ENCODE results near the gene ADGB. TPM values are rescaled to one million over a fixed set of nuclear protein-coding genes. Genes with fewer than 3 reads are reported as not detected.

Gene ADGB
- total and polyA plus RNA-seq, 7 experiments from 2014 or later: not detected

DNA sequence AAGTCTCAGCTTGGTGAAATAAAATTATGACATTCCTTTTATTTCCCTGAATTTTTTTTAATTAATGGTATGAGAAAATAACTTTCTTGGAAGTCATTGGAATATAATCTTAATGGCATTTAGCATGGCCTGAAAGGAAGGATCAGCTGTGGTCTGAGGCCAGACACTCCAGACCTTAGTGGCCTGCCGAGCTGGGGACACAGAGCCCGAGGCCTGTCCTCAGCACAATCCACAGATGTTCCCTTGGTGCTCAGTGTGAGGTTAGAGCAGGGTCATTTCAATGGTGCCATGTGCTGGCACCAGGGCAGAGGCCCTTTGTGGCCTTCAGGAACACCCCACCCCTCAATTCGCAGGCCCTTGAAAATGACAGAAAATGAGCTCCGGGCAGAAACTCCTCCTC is 120.6 kb downstream of the ADGB start:
- ChIA-PET POLR2A (no interaction called here), CTCF (no interaction called here)
- DNase-seq: no peak
- Mint-ChIP-seq H3K9me3 (peaks cover 0 to 2% (median 0%) of the 10 kb centered on the region in 11 donors), H3K4me3 (no peak overlapping the region), H3K27me3 (no peaks in the 10 kb centered on the region), H3K27ac (no peak overlapping the region), H3K36me3 (no peaks in the 10 kb centered on the region), H3K4me1 (no peaks in the 10 kb centered on the region)
- H3K4me1 ChIP-seq (ENCODE audit: control insufficient read depth in 2 of 2, insufficient read depth in 2 of 2, low read length in 2 of 2): no peaks in the 10 kb centered on the region
- no peak overlapping the region for H3K4me3 ChIP-seq (ENCODE audit: low read length)
- no peak overlapping the region for H3K27ac ChIP-seq (ENCODE audit: low read depth, low read length)
- no peaks in the 10 kb centered on the region for H3K9me3 ChIP-seq (ENCODE audit: control insufficient read depth in 2 of 3, low read length in 3 of 3)
- H3K36me3 ChIP-seq (ENCODE audit: control insufficient read depth in 2 of 3, insufficient read depth in 3 of 3, low read length in 3 of 3): no peaks in the 10 kb centered on the region
- no peak for ATAC-seq
- intact Hi-C loops (cut with micrococcal nuclease): no loop called here
- no peaks in the 10 kb centered on the region for H3K27me3 ChIP-seq (ENCODE audit: control insufficient read depth in 2 of 2, insufficient read depth in 2 of 2, low read length in 2 of 2)

DNA sequence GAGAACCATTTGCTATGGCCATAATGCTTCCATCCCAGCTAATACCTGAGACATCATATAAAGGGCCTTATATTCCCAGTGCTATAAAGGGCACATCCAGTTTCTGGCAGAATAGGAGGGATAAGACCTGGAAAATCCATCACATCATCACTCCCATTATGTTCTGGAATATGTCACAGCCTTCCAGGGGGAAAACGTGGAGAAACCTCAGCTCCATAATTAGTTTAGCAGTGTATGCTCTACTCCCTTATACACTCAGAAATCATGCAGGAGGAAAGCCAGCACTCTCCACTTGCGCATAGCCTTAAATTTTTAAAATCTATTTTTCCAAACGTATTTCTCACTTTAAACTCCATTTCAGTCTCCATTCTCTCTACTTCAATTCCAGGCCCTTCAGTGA is 140.9 kb downstream of the ADGB start:
- ChIA-PET POLR2A (no interaction called here), CTCF (no interaction called here)
- no peak for ATAC-seq
- Mint-ChIP-seq H3K27ac (no peak overlapping the region), H3K9me3 (no peaks in the 10 kb centered on the region), H3K4me3 (no peak overlapping the region), H3K27me3 (peaks cover 0 to 8% (median 0%) of the 10 kb centered on the region in 5 donors), H3K36me3 (no peaks in the 10 kb centered on the region), H3K4me1 (no peaks in the 10 kb centered on the region)
- no peak for DNase-seq
- Histone ChIP-seq H3K36me3 (ENCODE audit: control insufficient read depth in 2 of 3, insufficient read depth in 3 of 3, low read length in 3 of 3) (no peaks in the 10 kb centered on the region), H3K4me3 (ENCODE audit: low read length) (no peak overlapping the region), H3K27me3 (ENCODE audit: control insufficient read depth in 2 of 2, insufficient read depth in 2 of 2, low read length in 2 of 2) (no peaks in the 10 kb centered on the region), H3K4me1 (ENCODE audit: control insufficient read depth in 2 of 2, insufficient read depth in 2 of 2, low read length in 2 of 2) (no peaks in the 10 kb centered on the region), H3K9me3 (ENCODE audit: control insufficient read depth in 2 of 3, low read length in 3 of 3) (no peaks in the 10 kb centered on the region), H3K27ac (ENCODE audit: low read depth, low read length) (no peak overlapping the region)
- intact Hi-C loops (cut with micrococcal nuclease): no loop called here

DNA sequence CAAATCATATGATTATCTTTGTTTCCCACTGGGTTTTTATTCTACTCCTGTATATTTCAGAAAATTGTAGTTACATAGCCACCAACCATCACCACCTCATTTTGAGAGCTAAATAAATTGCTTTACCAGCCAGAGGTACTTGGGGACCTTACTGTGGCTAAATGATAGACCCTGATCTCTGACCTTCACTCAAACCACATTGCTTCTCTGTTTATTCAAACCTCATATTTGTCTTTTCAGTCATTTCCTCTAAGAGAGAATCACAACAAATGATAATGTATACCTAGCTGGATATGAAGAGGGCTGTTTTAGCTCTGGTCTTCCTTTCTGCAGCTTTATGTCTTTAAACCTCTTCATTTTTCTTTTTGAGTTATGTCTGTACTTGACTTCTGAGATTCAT is 142.8 kb downstream of the ADGB start:
- no peak overlapping the region for H3K27ac Mint-ChIP-seq
- intact Hi-C loops (cut with micrococcal nuclease): no loop called here
- H3K27me3 Mint-ChIP-seq: peaks cover 0 to 4% (median 0%) of the 10 kb centered on the region in 5 donors
- CTCF ChIA-PET: interaction anchor here (0.6 kb wide), 1 partner anchor 641 kb away, joined by 3 read pairs; no protein-coding TSS in a partner anchor
- Histone ChIP-seq H3K27me3 (ENCODE audit: control insufficient read depth in 2 of 2, insufficient read depth in 2 of 2, low read length in 2 of 2) (no peaks in the 10 kb centered on the region), H3K9me3 (ENCODE audit: control insufficient read depth in 2 of 3, low read length in 3 of 3) (no peaks in the 10 kb centered on the region), H3K4me3 (ENCODE audit: low read length) (no peak overlapping the region), H3K36me3 (ENCODE audit: control insufficient read depth in 2 of 3, insufficient read depth in 3 of 3, low read length in 3 of 3) (no peaks in the 10 kb centered on the region), H3K27ac (ENCODE audit: low read depth, low read length) (no peak overlapping the region), H3K4me1 (ENCODE audit: control insufficient read depth in 2 of 2, insufficient read depth in 2 of 2, low read length in 2 of 2) (no peaks in the 10 kb centered on the region)
- H3K36me3 Mint-ChIP-seq: no peaks in the 10 kb centered on the region
- no peak for ATAC-seq
- POLR2A ChIA-PET: no interaction called here
- H3K4me1 Mint-ChIP-seq: no peaks in the 10 kb centered on the region
- H3K9me3 Mint-ChIP-seq: no peaks in the 10 kb centered on the region
- DNase-seq: no peak
- H3K4me3 Mint-ChIP-seq: no peak overlapping the region

DNA sequence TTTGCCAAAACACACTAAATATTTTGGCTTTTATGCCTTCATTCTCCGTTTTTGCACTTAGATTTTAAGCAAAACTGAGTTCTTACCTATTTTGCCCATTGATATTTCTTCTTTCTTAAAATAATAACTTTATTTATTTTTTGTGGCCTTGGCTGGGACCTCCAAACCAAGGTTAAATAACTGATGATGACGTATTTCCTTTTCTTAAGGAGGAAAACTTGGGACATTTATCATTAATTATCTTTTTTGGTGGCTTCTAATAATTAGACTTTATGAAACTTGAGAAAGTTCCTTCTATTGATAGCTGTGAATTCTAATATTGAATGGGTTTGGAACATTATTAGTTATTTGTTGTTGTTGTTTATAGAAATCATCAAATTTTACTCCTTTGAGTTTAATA is 154.5 kb downstream of the ADGB start:
- ATAC-seq (no peak), DNase-seq (no peak)
- Histone ChIP-seq H3K4me3 (ENCODE audit: low read length) (no peak overlapping the region), H3K9me3 (ENCODE audit: control insufficient read depth in 2 of 3, low read length in 3 of 3) (no peaks in the 10 kb centered on the region), H3K36me3 (ENCODE audit: control insufficient read depth in 2 of 3, insufficient read depth in 3 of 3, low read length in 3 of 3) (no peaks in the 10 kb centered on the region), H3K4me1 (ENCODE audit: control insufficient read depth in 2 of 2, insufficient read depth in 2 of 2, low read length in 2 of 2) (no peaks in the 10 kb centered on the region), H3K27ac (ENCODE audit: low read depth, low read length) (no peak overlapping the region), H3K27me3 (ENCODE audit: control insufficient read depth in 2 of 2, insufficient read depth in 2 of 2, low read length in 2 of 2) (no peaks in the 10 kb centered on the region)
- H3K27me3 Mint-ChIP-seq: peaks cover 0 to 12% (median 4%) of the 10 kb centered on the region in 5 donors
- H3K27ac Mint-ChIP-seq: no peak overlapping the region
- H3K36me3 Mint-ChIP-seq: peaks cover 0 to 7% (median 0%) of the 10 kb centered on the region in 5 donors
- CTCF ChIA-PET: no interaction called here
- H3K4me1 Mint-ChIP-seq: no peaks in the 10 kb centered on the region
- POLR2A ChIA-PET: no interaction called here
- H3K9me3 Mint-ChIP-seq: peaks cover 0 to 11% (median 3%) of the 10 kb centered on the region in 11 donors
- H3K4me3 Mint-ChIP-seq: no peak overlapping the region
- intact Hi-C loops (cut with micrococcal nuclease): no loop called here

DNA sequence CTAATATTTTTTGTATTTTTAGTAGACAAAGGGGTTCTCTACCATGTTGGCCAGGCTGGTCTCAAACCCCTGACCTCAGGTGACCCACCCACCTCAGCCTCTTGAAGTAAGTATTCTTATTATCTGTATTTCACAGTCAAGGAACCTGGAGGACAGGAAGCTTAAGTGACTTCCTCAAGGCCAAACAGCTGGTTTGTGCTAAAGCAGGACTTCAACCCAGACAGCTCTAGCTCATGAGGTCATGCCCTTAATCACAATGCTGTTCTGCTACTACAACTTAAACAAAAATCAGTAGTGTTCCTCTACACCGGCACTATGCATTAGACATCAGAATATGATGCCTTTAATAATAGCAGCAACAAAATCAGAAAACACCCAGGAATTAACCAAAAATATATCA is 168.9 kb downstream of the ADGB start:
- no peaks in the 10 kb centered on the region for H3K9me3 ChIP-seq (ENCODE audit: control insufficient read depth in 2 of 3, low read length in 3 of 3)
- no peak for ATAC-seq
- peaks cover 17 to 34% (median 28%) of the 10 kb centered on the region in 7 donors for H3K4me1 Mint-ChIP-seq
- no peaks in the 10 kb centered on the region for H3K9me3 Mint-ChIP-seq
- no peak overlapping the region for H3K27ac ChIP-seq (ENCODE audit: low read depth, low read length)
- peaks cover 0 to 21% (median under 1%) of the 10 kb centered on the region in 5 donors for H3K27me3 Mint-ChIP-seq
- ChIA-PET CTCF (no interaction called here), POLR2A (no interaction called here)
- H3K36me3 ChIP-seq (ENCODE audit: control insufficient read depth in 2 of 3, insufficient read depth in 3 of 3, low read length in 3 of 3): no peaks in the 10 kb centered on the region
- H3K4me3 Mint-ChIP-seq: no peak overlapping the region
- H3K36me3 Mint-ChIP-seq: no peaks in the 10 kb centered on the region
- H3K27me3 ChIP-seq (ENCODE audit: control insufficient read depth in 2 of 2, insufficient read depth in 2 of 2, low read length in 2 of 2): no peaks in the 10 kb centered on the region
- DNase-seq: no peak
- H3K4me1 ChIP-seq (ENCODE audit: control insufficient read depth in 2 of 2, insufficient read depth in 2 of 2, low read length in 2 of 2): peaks cover 6 to 19% of the 10 kb centered on the region in 2 donors
- no peak overlapping the region for H3K4me3 ChIP-seq (ENCODE audit: low read length)
- intact Hi-C loops (cut with micrococcal nuclease): no loop called here
- no peak overlapping the region for H3K27ac Mint-ChIP-seq

DNA sequence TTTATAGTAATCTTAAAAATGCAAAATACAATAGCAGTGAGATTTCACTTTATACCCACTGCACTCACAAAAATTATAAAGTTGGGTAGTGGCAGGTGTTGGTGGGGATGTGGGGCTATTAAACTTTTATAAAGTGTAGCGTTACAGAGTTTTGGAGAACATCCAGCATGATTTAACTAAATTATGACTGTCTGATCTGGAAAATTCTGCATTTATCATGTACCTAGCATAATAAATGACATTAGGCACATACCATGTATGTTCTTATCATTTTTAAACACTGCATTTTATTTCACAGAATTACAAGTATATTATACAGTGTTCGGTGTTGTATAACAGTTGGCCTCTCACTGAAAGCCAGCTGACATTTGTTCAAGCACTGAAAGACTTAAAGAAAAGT is 169.9 kb downstream of the ADGB start:
- POLR2A ChIA-PET: no interaction called here
- no peak overlapping the region for H3K4me3 ChIP-seq (ENCODE audit: low read length)
- peaks cover 6 to 19% of the 10 kb centered on the region in 2 donors for H3K4me1 ChIP-seq (ENCODE audit: control insufficient read depth in 2 of 2, insufficient read depth in 2 of 2, low read length in 2 of 2)
- no peak overlapping the region for H3K27ac ChIP-seq (ENCODE audit: low read depth, low read length)
- H3K9me3 ChIP-seq (ENCODE audit: control insufficient read depth in 2 of 3, low read length in 3 of 3): no peaks in the 10 kb centered on the region
- H3K36me3 ChIP-seq (ENCODE audit: control insufficient read depth in 2 of 3, insufficient read depth in 3 of 3, low read length in 3 of 3): no peaks in the 10 kb centered on the region
- H3K4me1 Mint-ChIP-seq: peaks cover 19 to 37% (median 30%) of the 10 kb centered on the region in 7 donors
- peaks cover 0 to 16% (median 0%) of the 10 kb centered on the region in 5 donors for H3K27me3 Mint-ChIP-seq
- H3K27me3 ChIP-seq (ENCODE audit: control insufficient read depth in 2 of 2, insufficient read depth in 2 of 2, low read length in 2 of 2): no peaks in the 10 kb centered on the region
- intact Hi-C loops (cut with micrococcal nuclease): no loop called here
- no peak for ATAC-seq
- H3K27ac Mint-ChIP-seq: no peak overlapping the region
- H3K4me3 Mint-ChIP-seq: no peak overlapping the region
- H3K36me3 Mint-ChIP-seq: no peaks in the 10 kb centered on the region
- no peak for DNase-seq
- CTCF ChIA-PET: no interaction called here
- no peaks in the 10 kb centered on the region for H3K9me3 Mint-ChIP-seq

DNA sequence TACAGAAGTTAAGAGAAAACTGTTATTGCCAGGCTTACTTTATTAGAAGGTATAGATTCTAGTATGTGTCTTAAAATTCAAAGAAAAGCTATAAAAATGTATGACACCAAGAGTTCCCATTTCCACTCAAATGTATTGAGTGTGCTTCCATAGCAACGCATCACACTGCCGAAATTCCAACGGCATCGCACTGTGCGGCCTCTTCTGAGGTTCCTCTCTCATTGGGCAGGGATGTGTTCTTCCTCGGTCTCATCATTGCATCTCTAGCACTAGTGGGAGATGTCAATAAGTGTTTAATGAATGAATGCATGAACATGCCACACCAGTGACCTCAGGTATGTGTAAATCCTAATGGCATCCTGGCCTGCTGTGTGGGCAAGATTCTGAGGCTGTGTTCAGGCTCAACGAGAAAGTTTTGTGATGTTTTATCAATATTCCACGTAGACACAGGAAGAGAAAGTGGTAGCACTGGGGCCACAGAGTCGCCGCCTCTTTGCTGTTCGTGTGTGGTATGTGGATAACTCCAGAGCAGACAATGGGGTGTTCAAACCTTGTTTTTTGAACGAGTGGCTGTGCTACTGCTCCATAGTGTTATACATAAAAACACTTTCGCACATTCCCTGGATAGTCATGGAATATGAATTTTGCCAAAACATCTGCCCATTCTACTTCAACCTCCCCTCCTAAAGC is 171.6 kb downstream of the ADGB start:
- Histone ChIP-seq H3K4me3 (ENCODE audit: low read length) (peak overlapping the region; percentile 60), H3K27me3 (ENCODE audit: control insufficient read depth in 2 of 2, insufficient read depth in 2 of 2, low read length in 2 of 2) (no peaks in the 10 kb centered on the region), H3K27ac (ENCODE audit: low read depth, low read length) (no peak overlapping the region), H3K36me3 (ENCODE audit: control insufficient read depth in 2 of 3, insufficient read depth in 3 of 3, low read length in 3 of 3) (no peaks in the 10 kb centered on the region), H3K9me3 (ENCODE audit: control insufficient read depth in 2 of 3, low read length in 3 of 3) (no peaks in the 10 kb centered on the region), H3K4me1 (ENCODE audit: control insufficient read depth in 2 of 2, insufficient read depth in 2 of 2, low read length in 2 of 2) (peaks cover 6 to 19% of the 10 kb centered on the region in 2 donors)
- peak; percentile 60 for ATAC-seq
- H3K27me3 Mint-ChIP-seq: peaks cover 0 to 14% (median 0%) of the 10 kb centered on the region in 5 donors
- intact Hi-C loops (cut with micrococcal nuclease): no loop called here
- H3K27ac Mint-ChIP-seq: peak overlapping the region in 8 of 9 donors; percentile 13 to 84 (median 61)
- DNase-seq: no peak
- CTCF ChIA-PET: no interaction called here
- H3K36me3 Mint-ChIP-seq: no peaks in the 10 kb centered on the region
- peaks cover 19 to 37% (median 30%) of the 10 kb centered on the region in 7 donors for H3K4me1 Mint-ChIP-seq
- H3K9me3 Mint-ChIP-seq: no peaks in the 10 kb centered on the region
- POLR2A ChIA-PET: no interaction called here
- H3K4me3 Mint-ChIP-seq: peak overlapping the region; percentile 70 to 86 (median 80)

Measured in naive thymus-derived CD4-positive, alpha-beta T cell (primary cell).